ENCODE results near the gene BACH2. TPM values are rescaled to one million over a fixed set of nuclear protein-coding genes. Genes with fewer than 3 reads are reported as not detected.
A peak's percentile ranks its signal among the peaks of the same experiment; 100 is the strongest.

Gene BACH2
- total and polyA plus RNA-seq, 7 donors: 0.12 to 16.9 (median 5.9) TPM

DNA sequence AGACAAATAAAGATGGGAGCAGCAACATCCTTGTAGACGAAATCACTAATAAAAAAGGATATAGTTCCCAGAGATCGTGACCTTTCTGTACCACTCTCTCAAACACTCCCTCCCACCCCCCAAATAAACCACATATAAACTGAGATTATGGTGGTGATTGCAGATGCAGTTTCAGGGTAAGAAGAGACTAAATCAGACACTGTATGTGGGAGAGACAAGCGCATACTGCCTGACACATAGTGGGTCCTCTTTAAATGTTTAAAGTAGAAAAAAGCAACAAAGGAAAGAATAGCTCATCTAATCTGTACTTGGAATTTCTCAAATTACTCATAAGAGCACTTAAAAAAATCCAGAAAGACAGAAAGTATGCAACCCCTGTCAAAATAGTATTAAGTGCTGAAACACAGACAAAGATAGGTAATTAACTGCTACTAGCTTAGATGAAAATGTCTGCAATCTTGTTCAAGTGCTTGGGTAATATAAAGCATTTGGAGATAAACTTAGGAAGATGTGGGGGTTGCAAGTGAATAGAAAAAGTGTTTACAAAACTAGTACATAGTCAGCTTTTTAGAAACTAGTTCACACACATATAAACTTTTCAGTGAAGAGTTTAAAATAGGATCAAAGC, 151.6 kb downstream of the BACH2 start:
- H3K9me3 ChIP-seq: no peaks in the 10 kb centered on the region
- no peaks in the 10 kb centered on the region for H3K27me3 ChIP-seq (ENCODE audit: insufficient read depth in 3 of 3, low read length in 2 of 3)
- intact Hi-C loops (cut with DNase I): no loop called here
- peaks cover 5% of the 10 kb centered on the region for H3K4me1 ChIP-seq
- H3K4me3 ChIP-seq: no peak overlapping the region
- no peak overlapping the region for H3K27ac ChIP-seq
- 96 to 97% (median 97%) methylated on average over 3 of the region's 3 CpGs for WGBS, 3 donors
- DNase-seq: no peak
- peaks cover 0 to 2% of the 10 kb centered on the region in 2 donors for H3K36me3 ChIP-seq (ENCODE audit: insufficient read depth in 1 of 2, low read depth in 1 of 2)
- TF ChIP-seq, protein P1, sequence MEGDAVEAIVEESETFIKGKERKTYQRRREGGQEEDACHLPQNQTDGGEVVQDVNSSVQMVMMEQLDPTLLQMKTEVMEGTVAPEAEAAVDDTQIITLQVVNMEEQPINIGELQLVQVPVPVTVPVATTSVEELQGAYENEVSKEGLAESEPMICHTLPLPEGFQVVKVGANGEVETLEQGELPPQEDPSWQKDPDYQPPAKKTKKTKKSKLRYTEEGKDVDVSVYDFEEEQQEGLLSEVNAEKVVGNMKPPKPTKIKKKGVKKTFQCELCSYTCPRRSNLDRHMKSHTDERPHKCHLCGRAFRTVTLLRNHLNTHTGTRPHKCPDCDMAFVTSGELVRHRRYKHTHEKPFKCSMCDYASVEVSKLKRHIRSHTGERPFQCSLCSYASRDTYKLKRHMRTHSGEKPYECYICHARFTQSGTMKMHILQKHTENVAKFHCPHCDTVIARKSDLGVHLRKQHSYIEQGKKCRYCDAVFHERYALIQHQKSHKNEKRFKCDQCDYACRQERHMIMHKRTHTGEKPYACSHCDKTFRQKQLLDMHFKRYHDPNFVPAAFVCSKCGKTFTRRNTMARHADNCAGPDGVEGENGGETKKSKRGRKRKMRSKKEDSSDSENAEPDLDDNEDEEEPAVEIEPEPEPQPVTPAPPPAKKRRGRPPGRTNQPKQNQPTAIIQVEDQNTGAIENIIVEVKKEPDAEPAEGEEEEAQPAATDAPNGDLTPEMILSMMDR (IDR thresholded peaks at IDR 0.05): no peak
- ATAC-seq: no peak

DNA sequence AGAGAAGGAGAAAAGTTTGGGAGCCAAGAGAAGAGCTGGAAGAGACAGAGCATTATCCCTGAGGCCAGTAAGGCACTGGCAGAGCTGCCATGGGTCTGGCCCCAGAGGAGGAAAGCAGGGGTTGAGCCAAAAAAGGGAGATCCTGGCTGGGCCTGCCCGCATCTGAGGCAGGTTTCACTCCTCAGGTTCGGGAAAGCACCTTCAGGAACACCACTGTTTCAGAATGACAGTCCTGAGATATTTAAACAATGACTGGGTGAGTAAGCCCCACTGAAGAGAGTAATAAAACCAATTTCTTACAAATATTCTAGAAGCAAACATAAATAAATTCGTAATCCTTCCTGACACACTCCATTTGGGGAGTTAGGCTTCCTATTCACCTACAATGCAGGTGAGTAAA, 152.2 kb downstream of the BACH2 start:
- H3K9me3 ChIP-seq: no peaks in the 10 kb centered on the region
- intact Hi-C loops (cut with DNase I): no loop called here
- peaks cover 5% of the 10 kb centered on the region for H3K4me1 ChIP-seq
- DNase-seq (no peak), ATAC-seq (no peak)
- TF ChIP-seq, protein P1 (IDR thresholded peaks at IDR 0.05): no peak
- WGBS, 3 donors: 83 to 95% (median 91%) methylated on average over 3 of the region's 3 CpGs
- no peak overlapping the region for H3K4me3 ChIP-seq
- peaks cover 0 to 2% of the 10 kb centered on the region in 2 donors for H3K36me3 ChIP-seq (ENCODE audit: insufficient read depth in 1 of 2, low read depth in 1 of 2)
- no peak overlapping the region for H3K27ac ChIP-seq
- no peaks in the 10 kb centered on the region for H3K27me3 ChIP-seq (ENCODE audit: insufficient read depth in 3 of 3, low read length in 2 of 3)

DNA sequence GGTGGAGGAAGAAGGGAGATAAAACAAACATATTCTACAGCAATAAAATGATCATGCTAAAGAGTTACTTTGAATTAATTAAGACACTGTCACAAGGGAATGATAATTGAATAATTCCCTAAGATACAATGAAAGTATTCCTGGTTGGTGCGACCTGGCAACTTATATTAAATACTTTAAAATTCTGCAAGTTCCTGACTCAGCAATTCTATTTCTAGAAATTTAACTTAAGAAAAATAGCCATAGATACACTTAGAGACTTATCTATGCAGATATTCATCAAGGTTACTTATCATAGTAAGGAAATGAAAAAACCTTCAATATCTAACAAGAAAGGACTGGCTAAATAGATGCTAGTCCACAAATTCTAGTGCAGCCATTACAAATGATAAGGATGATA, 156.0 kb downstream of the BACH2 start:
- DNase-seq (no peak), ATAC-seq (no peak)
- Histone ChIP-seq H3K36me3 (ENCODE audit: insufficient read depth in 1 of 2, low read depth in 1 of 2) (peaks cover 0 to 1% of the 10 kb centered on the region in 2 donors), H3K27ac (no peak overlapping the region), H3K4me1 (peaks cover 25% of the 10 kb centered on the region), H3K9me3 (no peaks in the 10 kb centered on the region), H3K4me3 (no peak overlapping the region), H3K27me3 (ENCODE audit: insufficient read depth in 3 of 3, low read length in 2 of 3) (no peaks in the 10 kb centered on the region)
- TF ChIP-seq, protein P1 (IDR thresholded peaks at IDR 0.05): no peak
- WGBS, 3 donors: 94 to 100% (median 95%) methylated on average over 1 of the region's 1 CpG
- intact Hi-C loops (cut with DNase I): no loop called here

- Histone ChIP-seq H3K27me3 (ENCODE audit: insufficient read depth in 3 of 3, low read length in 2 of 3) (no peaks in the 10 kb centered on the region), H3K36me3 (ENCODE audit: insufficient read depth in 1 of 2, low read depth in 1 of 2) (no peaks in the 10 kb centered on the region), H3K27ac (peak overlapping the region; percentile 86), H3K4me3 (no peak overlapping the region), H3K9me3 (no peaks in the 10 kb centered on the region), H3K4me1 (peaks cover 26% of the 10 kb centered on the region)
- ATAC-seq: no peak
- TF ChIP-seq, protein P1 (IDR thresholded peaks at IDR 0.05): no peak
- whole genome bisulfite sequencing, 3 donors: 95 to 99% (median 97%) methylated on average over 7 of the region's 7 CpGs
- intact Hi-C loops (cut with DNase I): no loop called here
- no peak for DNase-seq
Measured at GRCh38 chr6:90139272-90139817, 157.3 kb downstream of the BACH2 start.
